Subcutaneous adipose tissue (tissue), 4 donors: ENCODE measurements around the gene ASIC1. TPM values are rescaled to one million over a fixed set of nuclear protein-coding genes. Genes with fewer than 3 reads are reported as not detected.

Experiments
- CTCF ChIP-seq: fragments of 450-650 bp; IDR thresholded peaks from one replicate; pipeline ENCODE4 v1.5.1; 2016; ENCODE audit warnings: low read depth, mild to moderate bottlenecking, control low read depth, antibody characterized with exemption, moderate library complexity
- total RNA-seq, 4 donors: library from RNA; depleted of rRNA; stranded (reverse); fragments of >200 nt; gene quantifications; one replicate each; pipeline ENCODE4 v1.1.0, GENCODE V29; 2016

Gene ASIC1
- 1 to 10 TPM in 2 of 4 donors, under 1 TPM in 2; 0.38 to 3.1 (median 1.0) TPM for total RNA-seq

GRCh38 chr12:50057000-50057841, at the start of gene ASIC1:
ASIC1 (plus strand) TSS chr12:50057596; CDS start chr12:50058767, 1,171 bp downstream.
- TF ChIP-seq CTCF = no peak

GRCh38 chr12:50013361-50014147, 43.8 kb upstream of the ASIC1 start:
- no peak for TF ChIP-seq CTCF

- TF ChIP-seq CTCF = no peak
Observed at GRCh38 chr12:50014342-50014741, 43.1 kb upstream of the ASIC1 start.

GRCh38 chr12:50016501-50017475, 40.6 kb upstream of the ASIC1 start:
- no peak for TF ChIP-seq CTCF

GRCh38 chr12:50017641-50018040, 39.8 kb upstream of the ASIC1 start:
- no peak for TF ChIP-seq CTCF

- no peak for TF ChIP-seq CTCF
Observed at GRCh38 chr12:50018154-50018553, 39.2 kb upstream of the ASIC1 start.
